PFSK-1 (cell line): Measurements from ENCODE around the gene HOMER1.

Source experiments
- FOXP2 ChIP-seq: optimal IDR thresholded peaks from 2 replicates; pipeline ENCODE3; 2011; ENCODE audit warnings: borderline replicate concordance, control low read depth, inconsistent platforms; ENCODE audit not compliant: insufficient read depth; ENCODE audit errors: extremely low read length, extremely low read depth
- POLR2AphosphoS5 ChIP-seq: IDR thresholded peaks from 2 replicates; pipeline ENCODE4 v1.6.1; 2012; ENCODE audit warnings: low read depth, mild to moderate bottlenecking, control low read depth, low read length, moderate library complexity
- SIN3A ChIP-seq: IDR thresholded peaks from 2 replicates; pipeline ENCODE4 v1.6.1; 2012; ENCODE audit warnings: mild to moderate bottlenecking, low read length, moderate library complexity, borderline replicate concordance; ENCODE audit not compliant: insufficient read depth
- TAF1 ChIP-seq: IDR thresholded peaks from 2 replicates; pipeline ENCODE4 v1.6.1; 2012; ENCODE audit warnings: low read length, control low read depth, borderline replicate concordance; ENCODE audit not compliant: insufficient read depth
- TF ChIP-seq, protein P1 (sequence below), 2 experiments: IDR thresholded peaks; 2 replicates each; pipeline versions ENCODE4 v1.6.1 to v1.8.0; 2011 to 2012; ENCODE audit warnings: low read depth in 2 of 2, low read length in 2 of 2, control low read depth in 1 of 2, inconsistent platforms in 1 of 2, mild to moderate bottlenecking in 1 of 2, moderate library complexity in 1 of 2; ENCODE audit not compliant: insufficient read depth in 1 of 2

Gene HOMER1

GRCh38 chr5:79423296-79423695 lies 90.6 kb downstream of the HOMER1 start:
- TF ChIP-seq, protein P1, sequence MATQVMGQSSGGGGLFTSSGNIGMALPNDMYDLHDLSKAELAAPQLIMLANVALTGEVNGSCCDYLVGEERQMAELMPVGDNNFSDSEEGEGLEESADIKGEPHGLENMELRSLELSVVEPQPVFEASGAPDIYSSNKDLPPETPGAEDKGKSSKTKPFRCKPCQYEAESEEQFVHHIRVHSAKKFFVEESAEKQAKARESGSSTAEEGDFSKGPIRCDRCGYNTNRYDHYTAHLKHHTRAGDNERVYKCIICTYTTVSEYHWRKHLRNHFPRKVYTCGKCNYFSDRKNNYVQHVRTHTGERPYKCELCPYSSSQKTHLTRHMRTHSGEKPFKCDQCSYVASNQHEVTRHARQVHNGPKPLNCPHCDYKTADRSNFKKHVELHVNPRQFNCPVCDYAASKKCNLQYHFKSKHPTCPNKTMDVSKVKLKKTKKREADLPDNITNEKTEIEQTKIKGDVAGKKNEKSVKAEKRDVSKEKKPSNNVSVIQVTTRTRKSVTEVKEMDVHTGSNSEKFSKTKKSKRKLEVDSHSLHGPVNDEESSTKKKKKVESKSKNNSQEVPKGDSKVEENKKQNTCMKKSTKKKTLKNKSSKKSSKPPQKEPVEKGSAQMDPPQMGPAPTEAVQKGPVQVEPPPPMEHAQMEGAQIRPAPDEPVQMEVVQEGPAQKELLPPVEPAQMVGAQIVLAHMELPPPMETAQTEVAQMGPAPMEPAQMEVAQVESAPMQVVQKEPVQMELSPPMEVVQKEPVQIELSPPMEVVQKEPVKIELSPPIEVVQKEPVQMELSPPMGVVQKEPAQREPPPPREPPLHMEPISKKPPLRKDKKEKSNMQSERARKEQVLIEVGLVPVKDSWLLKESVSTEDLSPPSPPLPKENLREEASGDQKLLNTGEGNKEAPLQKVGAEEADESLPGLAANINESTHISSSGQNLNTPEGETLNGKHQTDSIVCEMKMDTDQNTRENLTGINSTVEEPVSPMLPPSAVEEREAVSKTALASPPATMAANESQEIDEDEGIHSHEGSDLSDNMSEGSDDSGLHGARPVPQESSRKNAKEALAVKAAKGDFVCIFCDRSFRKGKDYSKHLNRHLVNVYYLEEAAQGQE (IDR thresholded peaks at IDR 0.05; ENCODE audit: insufficient read depth in 1 of 2, low read depth in 2 of 2, low read length in 2 of 2) = no peak
- TF ChIP-seq TAF1 (no peak), POLR2AphosphoS5 (no peak), SIN3A (no peak), FOXP2 (no peak)

DNA sequence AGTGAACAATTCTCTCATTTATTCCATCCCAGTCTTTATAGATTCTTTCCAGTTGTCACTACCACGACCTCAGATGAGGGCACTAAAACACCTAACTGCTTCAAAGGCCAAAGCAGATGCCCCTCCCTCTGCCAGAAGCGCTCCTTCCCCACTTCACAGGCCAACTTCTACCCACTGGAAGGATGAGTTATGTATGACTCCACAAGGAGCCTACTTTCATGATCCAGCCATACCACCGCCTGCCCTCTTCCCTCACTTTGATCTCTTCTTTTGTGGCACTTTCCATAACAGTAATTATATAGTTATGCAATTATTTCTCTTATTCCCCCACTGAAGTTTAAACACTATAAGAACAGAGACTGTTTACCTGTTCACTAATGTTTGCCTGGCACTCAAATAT lies 93.7 kb downstream of the HOMER1 start:
- TF ChIP-seq FOXP2 (no peak), TAF1 (no peak), POLR2AphosphoS5 (no peak), SIN3A (no peak)
- TF ChIP-seq, protein P1 (IDR thresholded peaks at IDR 0.05; ENCODE audit: insufficient read depth in 1 of 2, low read depth in 2 of 2, low read length in 2 of 2) = no peak

- TF ChIP-seq, protein P1 (IDR thresholded peaks at IDR 0.05; ENCODE audit: insufficient read depth in 1 of 2, low read depth in 2 of 2, low read length in 2 of 2) = no peak
- TF ChIP-seq POLR2AphosphoS5 = no peak
- TF ChIP-seq FOXP2 = no peak
- no peak for TF ChIP-seq TAF1
- no peak for TF ChIP-seq SIN3A
Observed at GRCh38 chr5:79418276-79418675, 95.7 kb downstream of the HOMER1 start.

GRCh38 chr5:79417495-79417894 lies 96.4 kb downstream of the HOMER1 start:
- TF ChIP-seq SIN3A (no peak), TAF1 (no peak), POLR2AphosphoS5 (no peak), FOXP2 (no peak)
- TF ChIP-seq, protein P1 (IDR thresholded peaks at IDR 0.05; ENCODE audit: insufficient read depth in 1 of 2, low read depth in 2 of 2, low read length in 2 of 2) = no peak

DNA sequence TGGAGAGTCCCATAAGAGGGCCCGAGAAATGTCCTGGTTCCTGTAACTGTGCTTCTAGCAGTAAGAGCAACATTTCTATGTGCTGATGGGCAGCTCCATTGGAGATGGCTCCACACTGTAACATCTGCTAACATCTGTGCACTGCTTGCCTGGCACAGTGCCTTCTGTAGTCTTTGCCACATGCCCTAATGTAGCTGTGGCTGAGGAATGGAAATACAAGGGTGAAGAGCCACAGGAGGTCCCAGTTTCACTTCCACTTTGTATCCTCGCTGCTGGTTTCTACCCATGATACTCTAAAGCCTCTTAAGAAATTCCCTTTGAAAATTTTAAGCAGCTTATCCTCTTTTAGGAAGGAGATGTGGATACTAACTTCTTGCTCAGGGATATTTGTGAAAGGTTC lies 97.4 kb downstream of the HOMER1 start:
- TF ChIP-seq POLR2AphosphoS5 (no peak), TAF1 (no peak), FOXP2 (no peak), SIN3A (no peak)
- TF ChIP-seq, protein P1 (IDR thresholded peaks at IDR 0.05; ENCODE audit: insufficient read depth in 1 of 2, low read depth in 2 of 2, low read length in 2 of 2) = no peak
